Activated CD4-positive, alpha-beta T cell treated with anti-CD3 and anti-CD28 coated beads, Interleukin-2, Interleukin-4, amounts not matched to agents 100 ng/mL and 50 ng/mL, durations not matched to agents 16 hours and 8 hours (primary cell): ENCODE measurements around the gene LEPROT.
"Not testable (repeated sequence)": the region's sequence is repeated elsewhere in the genome, so short reads cannot be mapped to it uniquely, and the experiment has no call there.

ENCODE experiments used
- DNase-seq: peaks from one replicate; pipeline ENCODE4 v3.0.0-alpha.2; 2020; ENCODE audit warnings: low spot score

The LEPROT gene

GRCh38 chr1:65437616-65438015 lies 17.1 kb downstream of the LEPROT start:
- DNase-seq, result no peak

GRCh38 chr1:65440322-65440900 lies 19.9 kb downstream of the LEPROT start:
- no peak for DNase-seq

GRCh38 chr1:65440915-65441314 lies 20.4 kb downstream of the LEPROT start:
- no peak for DNase-seq

GRCh38 chr1:65441464-65441863 lies 21.0 kb downstream of the LEPROT start:
- DNase-seq, result no peak

- no peak for DNase-seq
Measured at GRCh38 chr1:65442442-65442841, 22.0 kb downstream of the LEPROT start.

- DNase-seq, result no peak
Measured at GRCh38 chr1:65443647-65444046, 23.2 kb downstream of the LEPROT start.

GRCh38 chr1:65444128-65444640 lies 23.7 kb downstream of the LEPROT start:
- no peak for DNase-seq

- no peak for DNase-seq
Measured at GRCh38 chr1:65445837-65446236, 25.4 kb downstream of the LEPROT start.

GRCh38 chr1:65449214-65449823 lies 28.9 kb downstream of the LEPROT start:
- no peak for DNase-seq

GRCh38 chr1:65455678-65456077 lies 35.2 kb downstream of the LEPROT start:
- not testable (repeated sequence) for DNase-seq

GRCh38 chr1:65456481-65456880 lies 36.0 kb downstream of the LEPROT start:
- no peak for DNase-seq

- no peak for DNase-seq
Measured at GRCh38 chr1:65457868-65458267, 37.4 kb downstream of the LEPROT start.

GRCh38 chr1:65458730-65459396 lies 38.4 kb downstream of the LEPROT start:
- no peak for DNase-seq

GRCh38 chr1:65459397-65459768 lies 38.9 kb downstream of the LEPROT start:
- DNase-seq, result peak; percentile 37

GRCh38 chr1:65465837-65466236 lies 45.4 kb downstream of the LEPROT start:
- DNase-seq, result not testable (repeated sequence)

- no peak for DNase-seq
Measured at GRCh38 chr1:65467536-65467935, 47.1 kb downstream of the LEPROT start.

- no peak for DNase-seq
Measured at GRCh38 chr1:65469126-65469888, 48.8 kb downstream of the LEPROT start.

GRCh38 chr1:65469889-65470340 lies 49.4 kb downstream of the LEPROT start:
- no peak for DNase-seq

- no peak for DNase-seq
Measured at GRCh38 chr1:65470766-65471165, 50.3 kb downstream of the LEPROT start.

- DNase-seq, result no peak
Measured at GRCh38 chr1:65471213-65471833, 50.9 kb downstream of the LEPROT start.

- DNase-seq, result no peak
Measured at GRCh38 chr1:65471861-65472332, 51.4 kb downstream of the LEPROT start.

GRCh38 chr1:65476327-65476726 lies 55.9 kb downstream of the LEPROT start:
- DNase-seq, result no peak
